Measurements from ENCODE around the gene TRIM44.
"Not testable (repeated sequence)": the region's sequence is repeated elsewhere in the genome, so short reads cannot be mapped to it uniquely, and the experiment has no call there.

DNA sequence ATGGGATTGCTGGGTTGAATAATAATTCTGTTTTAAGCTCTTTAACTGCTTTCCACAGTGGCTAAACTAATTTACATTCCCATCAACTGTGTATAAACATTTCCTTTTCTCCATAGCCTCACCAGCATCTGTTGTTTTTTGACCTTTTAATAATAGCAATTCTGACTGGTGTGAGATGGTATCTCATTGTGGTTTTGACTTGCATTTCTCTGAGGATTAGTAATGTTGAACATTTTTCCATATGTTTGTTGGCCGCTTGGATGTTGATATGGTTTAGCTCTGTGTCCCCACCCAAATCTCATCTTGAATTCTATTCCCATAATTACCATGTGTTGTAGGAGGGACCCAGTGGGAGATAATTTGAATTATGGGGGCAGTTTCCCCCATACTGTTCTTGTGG lies 107.8 kb downstream of the TRIM44 start:
- not testable (repeated sequence) for TF ChIP-seq POLR2A, POLR2AphosphoS5, EP300 (IDR thresholded peaks at IDR 0.05)
- TF ChIP-seq, protein P1, sequence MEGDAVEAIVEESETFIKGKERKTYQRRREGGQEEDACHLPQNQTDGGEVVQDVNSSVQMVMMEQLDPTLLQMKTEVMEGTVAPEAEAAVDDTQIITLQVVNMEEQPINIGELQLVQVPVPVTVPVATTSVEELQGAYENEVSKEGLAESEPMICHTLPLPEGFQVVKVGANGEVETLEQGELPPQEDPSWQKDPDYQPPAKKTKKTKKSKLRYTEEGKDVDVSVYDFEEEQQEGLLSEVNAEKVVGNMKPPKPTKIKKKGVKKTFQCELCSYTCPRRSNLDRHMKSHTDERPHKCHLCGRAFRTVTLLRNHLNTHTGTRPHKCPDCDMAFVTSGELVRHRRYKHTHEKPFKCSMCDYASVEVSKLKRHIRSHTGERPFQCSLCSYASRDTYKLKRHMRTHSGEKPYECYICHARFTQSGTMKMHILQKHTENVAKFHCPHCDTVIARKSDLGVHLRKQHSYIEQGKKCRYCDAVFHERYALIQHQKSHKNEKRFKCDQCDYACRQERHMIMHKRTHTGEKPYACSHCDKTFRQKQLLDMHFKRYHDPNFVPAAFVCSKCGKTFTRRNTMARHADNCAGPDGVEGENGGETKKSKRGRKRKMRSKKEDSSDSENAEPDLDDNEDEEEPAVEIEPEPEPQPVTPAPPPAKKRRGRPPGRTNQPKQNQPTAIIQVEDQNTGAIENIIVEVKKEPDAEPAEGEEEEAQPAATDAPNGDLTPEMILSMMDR (IDR thresholded peaks at IDR 0.05): not testable (repeated sequence)
